HFFc6 (cell line): ENCODE results near the gene TMEM92. TPM values are rescaled to one million over a fixed set of nuclear protein-coding genes. Genes with fewer than 3 reads are reported as not detected.

Source experiments
- DNase-seq: peaks from one replicate; pipeline ENCODE4 v3.0.0-alpha.2; 2018
- H3K27ac Mint-ChIP-seq: 2 replicates; pipeline ENCODE4 v1.8.0; 2020; ENCODE audit warnings: mild to moderate bottlenecking, mixed read lengths
- H3K27me3 Mint-ChIP-seq: 2 replicates; pipeline ENCODE4 v1.8.0; 2021; ENCODE audit warnings: mild to moderate bottlenecking, moderate library complexity, mixed read lengths; ENCODE audit not compliant: insufficient read depth
- H3K36me3 Mint-ChIP-seq: 2 replicates; pipeline ENCODE4 v1.8.0; 2021; ENCODE audit warnings: low read depth, mixed read lengths
- H3K4me1 Mint-ChIP-seq: 2 replicates; pipeline ENCODE4 v1.8.0; 2020; ENCODE audit warnings: low read depth, mixed read lengths
- H3K4me3 Mint-ChIP-seq: 2 replicates; pipeline ENCODE4 v1.8.0; 2020; ENCODE audit warnings: mild to moderate bottlenecking, moderate library complexity, mixed read lengths
- H3K9me3 Mint-ChIP-seq: 2 replicates; pipeline ENCODE4 v1.8.0; 2020; ENCODE audit warnings: mild to moderate bottlenecking, mixed read lengths
- CTCF ChIP-seq: fragments of 200-600 bp; sonication (generic); IDR thresholded peaks from 2 replicates; pipeline ENCODE4 v1.5.0; 2021; ENCODE audit warnings: antibody characterized with exemption, mild to moderate bottlenecking
- total RNA-seq, 6 experiments: library from RNA; stranded (reverse); fragmentation: NEBNext Ultra II Directional; extraction: Animal tissue kit (Norgen Biotek cat#: 25700); gene quantifications; 2 replicates in 1 of 6; 3 replicates in 5 of 6; pipeline ENCODE4 v1.2.3, GENCODE V29; 2021

TMEM92 gene
- total RNA-seq, 6 experiments from 2014 or later = 0.17 to 0.24 (median 0.18) TPM; not detected in 3

GRCh38 chr17:50239937-50240336 is 34.3 kb upstream of the TMEM92 start:
- H3K27me3 Mint-ChIP-seq = peaks cover 3% of the 10 kb centered on the region
- H3K27ac Mint-ChIP-seq = peak overlapping the region; percentile 7; the same call in 1 of the 2 replicates
- H3K4me1 Mint-ChIP-seq = peaks cover 36% of the 10 kb centered on the region
- H3K36me3 Mint-ChIP-seq = 0 out of 2 replicates have a peak, but pooled peaks cover 6% of the 10 kb centered on the region
- H3K9me3 Mint-ChIP-seq = peaks cover 8% of the 10 kb centered on the region
- no peak overlapping the region for H3K4me3 Mint-ChIP-seq
- TF ChIP-seq CTCF = no peak
- no peak for DNase-seq

GRCh38 chr17:50240851-50241250 is 33.4 kb upstream of the TMEM92 start:
- Mint-ChIP-seq H3K9me3 (peaks cover 4% of the 10 kb centered on the region; the same call in 1 of the 2 replicates), H3K4me1 (peaks cover 36% of the 10 kb centered on the region), H3K4me3 (no peak overlapping the region), H3K27me3 (peaks cover 3% of the 10 kb centered on the region), H3K36me3 (no peaks in the 10 kb centered on the region), H3K27ac (no peak overlapping the region)
- no peak for TF ChIP-seq CTCF
- DNase-seq = peak; percentile 53

GRCh38 chr17:50241431-50241830 is 32.8 kb upstream of the TMEM92 start:
- H3K9me3 Mint-ChIP-seq = peaks cover 4% of the 10 kb centered on the region; the same call in 1 of the 2 replicates
- H3K27ac Mint-ChIP-seq = no peak overlapping the region
- no peak for TF ChIP-seq CTCF
- H3K4me1 Mint-ChIP-seq = peaks cover 36% of the 10 kb centered on the region
- H3K27me3 Mint-ChIP-seq = peaks cover 3% of the 10 kb centered on the region
- DNase-seq = no peak
- no peak overlapping the region for H3K4me3 Mint-ChIP-seq
- H3K36me3 Mint-ChIP-seq = no peaks in the 10 kb centered on the region

- H3K4me3 Mint-ChIP-seq = no peak overlapping the region
- no peak for TF ChIP-seq CTCF
- H3K27me3 Mint-ChIP-seq = peaks cover 2% of the 10 kb centered on the region; the same call in 1 of the 2 replicates
- H3K27ac Mint-ChIP-seq = no peak overlapping the region
- peaks cover 19% of the 10 kb centered on the region for H3K9me3 Mint-ChIP-seq
- H3K36me3 Mint-ChIP-seq = peaks cover 19% of the 10 kb centered on the region
- H3K4me1 Mint-ChIP-seq = peaks cover 12% of the 10 kb centered on the region
- DNase-seq = no peak
Measured at GRCh38 chr17:50244771-50245170, 29.5 kb upstream of the TMEM92 start.

- H3K27ac Mint-ChIP-seq = no peak overlapping the region
- no peak for DNase-seq
- H3K27me3 Mint-ChIP-seq = no peaks in the 10 kb centered on the region
- peaks cover 9% of the 10 kb centered on the region for H3K4me1 Mint-ChIP-seq
- no peak for TF ChIP-seq CTCF
- H3K36me3 Mint-ChIP-seq = peaks cover 19% of the 10 kb centered on the region
- H3K4me3 Mint-ChIP-seq = no peak overlapping the region
- peaks cover 15% of the 10 kb centered on the region for H3K9me3 Mint-ChIP-seq
Measured at GRCh38 chr17:50248255-50248654, 26.0 kb upstream of the TMEM92 start.

GRCh38 chr17:50252781-50253180 is 21.5 kb upstream of the TMEM92 start:
- Mint-ChIP-seq H3K9me3 (peaks cover 15% of the 10 kb centered on the region), H3K4me3 (no peak overlapping the region), H3K4me1 (peaks cover 18% of the 10 kb centered on the region), H3K27me3 (no peaks in the 10 kb centered on the region; the same call in 1 of the 2 replicates), H3K27ac (no peak overlapping the region), H3K36me3 (peaks cover 19% of the 10 kb centered on the region)
- TF ChIP-seq CTCF = no peak
- no peak for DNase-seq
